ENCODE measurements around the gene ATP8B3. TPM values are rescaled to one million over a fixed set of nuclear protein-coding genes. Genes with fewer than 3 reads are reported as not detected.

ATP8B3 gene
- total RNA-seq, 1 experiment from 2014 or later: 8.7 TPM

DNA sequence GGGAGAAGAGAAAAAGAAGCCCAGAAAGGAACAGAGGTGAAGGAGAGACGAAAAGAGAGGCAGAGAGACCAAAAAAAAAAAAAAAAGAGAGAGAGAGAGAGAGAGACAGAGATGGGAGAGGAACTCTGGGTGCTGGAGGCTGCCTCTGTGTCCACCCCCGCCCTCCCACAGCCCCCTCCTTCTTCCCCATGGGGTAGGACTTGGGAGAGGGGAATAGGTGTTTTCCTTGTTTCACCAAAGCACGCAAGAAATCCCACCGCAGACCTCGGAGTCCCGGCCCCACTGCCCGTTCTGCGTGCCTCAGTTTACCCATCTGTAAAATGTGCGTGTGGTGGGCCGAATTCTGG is 53.9 kb downstream of the ATP8B3 start:
- Histone ChIP-seq H3K27me3 (replicated peaks; ENCODE audit: insufficient read depth, low read depth, low read length, poor library complexity) (peaks cover 91% of the 10 kb centered on the region), H3K9me3 (ENCODE audit: low read depth, low read length, poor library complexity, severe bottlenecking) (no peaks in the 10 kb centered on the region), H3K4me1 (ENCODE audit: insufficient read depth, low read length, poor library complexity, severe bottlenecking) (no peaks in the 10 kb centered on the region), H3K27ac (ENCODE audit: low read depth, low read length, poor library complexity, severe bottlenecking) (no peak overlapping the region), H3K4me3 (ENCODE audit: low read depth, low read length, poor library complexity, severe bottlenecking) (no peak overlapping the region), H3K36me3 (ENCODE audit: insufficient read depth, low read length, poor library complexity, severe bottlenecking) (no peaks in the 10 kb centered on the region)
- no peak for DNase-seq (ENCODE audit: low spot score)
- TF ChIP-seq, protein P1, sequence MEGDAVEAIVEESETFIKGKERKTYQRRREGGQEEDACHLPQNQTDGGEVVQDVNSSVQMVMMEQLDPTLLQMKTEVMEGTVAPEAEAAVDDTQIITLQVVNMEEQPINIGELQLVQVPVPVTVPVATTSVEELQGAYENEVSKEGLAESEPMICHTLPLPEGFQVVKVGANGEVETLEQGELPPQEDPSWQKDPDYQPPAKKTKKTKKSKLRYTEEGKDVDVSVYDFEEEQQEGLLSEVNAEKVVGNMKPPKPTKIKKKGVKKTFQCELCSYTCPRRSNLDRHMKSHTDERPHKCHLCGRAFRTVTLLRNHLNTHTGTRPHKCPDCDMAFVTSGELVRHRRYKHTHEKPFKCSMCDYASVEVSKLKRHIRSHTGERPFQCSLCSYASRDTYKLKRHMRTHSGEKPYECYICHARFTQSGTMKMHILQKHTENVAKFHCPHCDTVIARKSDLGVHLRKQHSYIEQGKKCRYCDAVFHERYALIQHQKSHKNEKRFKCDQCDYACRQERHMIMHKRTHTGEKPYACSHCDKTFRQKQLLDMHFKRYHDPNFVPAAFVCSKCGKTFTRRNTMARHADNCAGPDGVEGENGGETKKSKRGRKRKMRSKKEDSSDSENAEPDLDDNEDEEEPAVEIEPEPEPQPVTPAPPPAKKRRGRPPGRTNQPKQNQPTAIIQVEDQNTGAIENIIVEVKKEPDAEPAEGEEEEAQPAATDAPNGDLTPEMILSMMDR (conservative IDR thresholded peaks at IDR 0.05; ENCODE audit: low read depth, low read length): no peak
- peak; percentile 41 for TF ChIP-seq EZH2 (IDR thresholded peaks at IDR 0.05; ENCODE audit: borderline replicate concordance, low read depth, low read length, poor library complexity, severe bottlenecking)
- ChIA-PET POLR2A (ENCODE audit: low non-redundant PET) (no interaction called here), CTCF (no interaction called here)
- no TSS peak for BruUV-seq (replicated peaks)
- intact Hi-C loops (cut with micrococcal nuclease; ENCODE audit: unreplicated experiment): no loop called here

DNA sequence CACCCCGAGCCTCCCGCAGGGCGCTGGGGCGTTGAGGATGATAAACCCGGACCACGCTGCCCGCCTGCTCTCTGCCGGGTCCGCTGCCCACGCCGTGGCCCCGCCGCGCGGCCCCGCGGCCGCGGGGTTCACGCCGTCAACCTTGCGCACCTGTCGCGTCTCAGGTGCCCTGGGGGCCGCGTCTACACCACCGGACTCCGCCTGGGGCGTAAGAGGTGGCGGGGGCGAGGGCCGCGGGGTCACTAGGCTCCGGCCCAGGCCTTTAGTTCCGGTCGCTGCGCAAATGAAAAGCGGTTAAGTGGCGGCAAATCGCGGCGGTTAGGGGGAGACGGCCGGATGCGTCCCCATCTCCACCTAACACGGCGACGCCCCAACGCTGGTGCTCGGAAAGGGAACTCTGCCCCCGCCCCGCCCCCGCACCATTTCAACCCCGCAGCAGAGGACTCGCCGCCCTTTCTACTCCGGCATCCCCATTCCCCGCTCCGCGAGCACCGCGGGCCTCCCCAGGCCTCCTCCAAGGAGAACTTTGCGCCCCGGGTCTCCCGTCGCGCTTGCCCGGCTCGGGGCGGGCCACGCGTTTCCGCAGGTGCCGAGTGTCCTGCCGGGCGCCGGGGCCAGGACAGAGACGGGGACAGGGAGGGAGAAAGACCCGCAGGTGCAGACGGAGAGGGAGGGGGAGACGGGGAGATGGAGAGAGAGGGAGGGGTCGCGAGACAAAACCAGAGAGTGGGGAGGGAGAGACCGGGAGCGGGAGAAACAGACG is 54.4 kb downstream of the ATP8B3 start:
- no peak for DNase-seq (ENCODE audit: low spot score)
- intact Hi-C loops (cut with micrococcal nuclease; ENCODE audit: unreplicated experiment): no loop called here
- TF ChIP-seq, protein P1 (conservative IDR thresholded peaks at IDR 0.05; ENCODE audit: low read depth, low read length): no peak
- TF ChIP-seq EZH2 (IDR thresholded peaks at IDR 0.05; ENCODE audit: borderline replicate concordance, low read depth, low read length, poor library complexity, severe bottlenecking): peak; percentile 98
- BruUV-seq (replicated peaks): no TSS peak
- Histone ChIP-seq H3K27ac (ENCODE audit: low read depth, low read length, poor library complexity, severe bottlenecking) (no peak overlapping the region), H3K27me3 (replicated peaks; ENCODE audit: insufficient read depth, low read depth, low read length, poor library complexity) (peaks cover 91% of the 10 kb centered on the region), H3K4me3 (ENCODE audit: low read depth, low read length, poor library complexity, severe bottlenecking) (no peak overlapping the region), H3K9me3 (ENCODE audit: low read depth, low read length, poor library complexity, severe bottlenecking) (no peaks in the 10 kb centered on the region), H3K4me1 (ENCODE audit: insufficient read depth, low read length, poor library complexity, severe bottlenecking) (no peaks in the 10 kb centered on the region), H3K36me3 (ENCODE audit: insufficient read depth, low read length, poor library complexity, severe bottlenecking) (no peaks in the 10 kb centered on the region)
- ChIA-PET CTCF (no interaction called here), POLR2A (ENCODE audit: low non-redundant PET) (no interaction called here)

DNA sequence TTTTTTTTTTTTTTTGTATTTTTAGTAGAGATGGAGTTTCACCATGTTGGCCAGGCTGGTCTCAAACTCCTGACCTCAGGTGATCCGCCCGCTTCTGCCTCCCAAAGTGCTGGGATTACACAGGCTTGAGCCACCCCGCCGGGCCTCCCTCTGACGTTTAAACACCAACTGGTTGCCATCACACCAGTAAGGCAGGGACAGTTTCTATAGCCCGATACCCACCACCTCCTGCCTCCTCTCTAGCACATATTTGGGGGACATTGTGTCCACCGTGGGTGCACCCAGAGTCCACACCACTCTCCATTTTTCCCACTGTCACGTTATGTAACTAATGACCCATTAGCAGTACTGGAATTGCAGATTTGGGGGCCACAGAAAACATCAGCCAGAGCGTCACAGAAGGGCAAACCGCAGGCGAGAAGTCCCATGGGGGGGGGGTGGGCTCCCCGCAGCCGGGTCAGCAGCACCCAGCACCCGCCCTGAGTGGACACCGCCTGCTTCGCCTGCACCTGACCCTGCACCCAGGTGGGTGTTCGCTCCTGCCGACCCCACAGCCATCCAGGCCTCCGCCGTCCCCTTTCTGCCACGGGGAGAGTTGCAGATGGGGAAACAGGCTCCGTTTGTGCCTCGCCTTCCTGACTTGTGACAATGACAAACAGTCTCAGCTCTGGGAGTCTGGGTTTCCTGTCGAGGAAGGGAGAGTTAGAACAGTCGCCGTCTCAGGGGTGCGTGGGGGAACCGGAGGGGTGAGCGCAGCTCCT is 55.2 kb downstream of the ATP8B3 start:
- DNase-seq (ENCODE audit: low spot score): no peak
- no peaks in the 10 kb centered on the region for H3K36me3 ChIP-seq (ENCODE audit: insufficient read depth, low read length, poor library complexity, severe bottlenecking)
- BruUV-seq (replicated peaks): no TSS peak
- no peak overlapping the region for H3K27ac ChIP-seq (ENCODE audit: low read depth, low read length, poor library complexity, severe bottlenecking)
- CTCF ChIA-PET: interaction anchor here (1.0 kb wide), 1 partner anchor 11 kb away, joined by 3 read pairs; no protein-coding TSS in a partner anchor
- TF ChIP-seq, protein P1 (conservative IDR thresholded peaks at IDR 0.05; ENCODE audit: low read depth, low read length): no peak
- TF ChIP-seq EZH2 (IDR thresholded peaks at IDR 0.05; ENCODE audit: borderline replicate concordance, low read depth, low read length, poor library complexity, severe bottlenecking): peak; percentile 31
- intact Hi-C loops (cut with micrococcal nuclease; ENCODE audit: unreplicated experiment): no loop called here
- no peaks in the 10 kb centered on the region for H3K4me1 ChIP-seq (ENCODE audit: insufficient read depth, low read length, poor library complexity, severe bottlenecking)
- POLR2A ChIA-PET (ENCODE audit: low non-redundant PET): no interaction called here
- no peak overlapping the region for H3K4me3 ChIP-seq (ENCODE audit: low read depth, low read length, poor library complexity, severe bottlenecking)
- peaks cover 91% of the 10 kb centered on the region for H3K27me3 ChIP-seq (replicated peaks; ENCODE audit: insufficient read depth, low read depth, low read length, poor library complexity)
- H3K9me3 ChIP-seq (ENCODE audit: low read depth, low read length, poor library complexity, severe bottlenecking): no peaks in the 10 kb centered on the region
